Measurements from ENCODE around the gene LUZP1. TPM values are rescaled to one million over a fixed set of nuclear protein-coding genes. Genes with fewer than 3 reads are reported as not detected.

Gene LUZP1
- total RNA-seq, 2 donors from 2014 or later, result 4.6 to 8.0 TPM

DNA sequence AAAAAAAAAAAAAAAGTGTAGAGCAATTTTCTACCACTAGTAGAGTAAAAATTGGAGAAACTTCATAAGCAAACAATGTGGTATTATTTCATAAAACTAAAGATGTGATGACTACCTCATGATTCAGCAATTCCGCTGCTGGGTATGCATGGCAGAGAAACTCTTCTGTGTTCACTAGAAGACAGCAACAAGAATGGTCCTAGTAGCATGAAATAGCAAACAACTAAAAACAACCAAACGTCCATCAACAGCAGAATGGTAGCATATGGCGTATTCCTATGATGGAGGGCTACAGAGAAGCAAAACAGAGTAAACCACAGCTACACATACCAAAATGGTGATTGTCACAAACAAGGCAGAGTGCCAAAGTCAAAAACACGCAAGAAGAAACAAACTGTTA lies 29.7 kb upstream of the LUZP1 start:
- WGBS, 2 donors, result 48 to 56% methylated on average over 4 of the region's 4 CpGs
- no peak for ATAC-seq
- TF ChIP-seq CTCF (IDR thresholded peaks at IDR 0.05) (no peak), POLR2A (IDR thresholded peaks at IDR 0.05) (no peak)
- Histone ChIP-seq H3K36me3 (replicated peaks in 1 of 2; ENCODE audit: insufficient read depth in 1 of 2, low read depth in 2 of 2) (no peaks in the 10 kb centered on the region), H3K4me1 (no peaks in the 10 kb centered on the region), H3K27me3 (no peaks in the 10 kb centered on the region), H3K4me3 (no peak overlapping the region), H3K9me3 (no peaks in the 10 kb centered on the region), H3K27ac (no peak overlapping the region)
- DNase-seq, result no peak
- intact Hi-C loops (cut with DNase I), result no loop called here

DNA sequence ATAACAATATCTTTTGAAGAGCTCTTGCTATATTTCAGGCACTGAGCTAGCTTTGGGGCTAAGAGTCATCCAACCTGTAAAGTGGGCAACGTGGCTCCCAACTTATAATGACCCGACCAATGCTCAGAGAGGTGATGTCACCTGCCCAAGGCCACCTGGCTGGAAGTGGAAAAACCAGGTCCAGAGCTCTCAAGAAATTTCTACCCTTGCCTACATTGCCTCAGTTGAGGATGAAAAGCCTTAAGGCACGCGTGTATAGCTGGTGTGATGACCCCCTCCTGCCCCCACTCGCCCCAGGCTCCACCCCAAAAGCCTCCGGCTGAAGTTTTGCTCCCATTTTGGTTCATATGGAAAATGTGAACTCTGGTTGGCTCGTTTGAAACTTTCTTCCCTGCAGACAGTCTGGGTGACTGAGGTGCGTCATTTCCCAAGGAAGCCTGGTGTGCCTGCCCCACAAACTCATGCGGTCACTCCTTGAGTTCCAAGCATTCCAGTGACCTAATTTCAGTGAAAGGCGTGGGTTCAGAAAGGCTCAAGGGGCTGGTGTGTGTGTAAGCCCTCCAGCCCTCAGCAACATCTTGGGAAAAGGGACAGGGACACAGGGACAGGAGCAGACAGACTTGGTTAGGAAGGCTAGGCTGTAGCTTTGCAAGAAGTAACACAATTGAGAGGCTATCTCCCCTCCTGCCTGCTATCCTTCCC lies 28.1 kb upstream of the LUZP1 start:
- Histone ChIP-seq H3K27ac (no peak overlapping the region), H3K36me3 (replicated peaks in 1 of 2; ENCODE audit: insufficient read depth in 1 of 2, low read depth in 2 of 2) (no peaks in the 10 kb centered on the region), H3K4me3 (no peak overlapping the region), H3K27me3 (no peaks in the 10 kb centered on the region), H3K4me1 (no peaks in the 10 kb centered on the region), H3K9me3 (no peaks in the 10 kb centered on the region)
- WGBS, 2 donors, result 44 to 56% methylated on average over 9 to 10 of the region's 10 CpGs
- TF ChIP-seq POLR2A (IDR thresholded peaks at IDR 0.05), result no peak
- TF ChIP-seq CTCF (IDR thresholded peaks at IDR 0.05), result no peak
- peak in 1 of 4 donors; percentile 24 for DNase-seq
- no peak for ATAC-seq
- intact Hi-C loops (cut with DNase I), result no loop called here

DNA sequence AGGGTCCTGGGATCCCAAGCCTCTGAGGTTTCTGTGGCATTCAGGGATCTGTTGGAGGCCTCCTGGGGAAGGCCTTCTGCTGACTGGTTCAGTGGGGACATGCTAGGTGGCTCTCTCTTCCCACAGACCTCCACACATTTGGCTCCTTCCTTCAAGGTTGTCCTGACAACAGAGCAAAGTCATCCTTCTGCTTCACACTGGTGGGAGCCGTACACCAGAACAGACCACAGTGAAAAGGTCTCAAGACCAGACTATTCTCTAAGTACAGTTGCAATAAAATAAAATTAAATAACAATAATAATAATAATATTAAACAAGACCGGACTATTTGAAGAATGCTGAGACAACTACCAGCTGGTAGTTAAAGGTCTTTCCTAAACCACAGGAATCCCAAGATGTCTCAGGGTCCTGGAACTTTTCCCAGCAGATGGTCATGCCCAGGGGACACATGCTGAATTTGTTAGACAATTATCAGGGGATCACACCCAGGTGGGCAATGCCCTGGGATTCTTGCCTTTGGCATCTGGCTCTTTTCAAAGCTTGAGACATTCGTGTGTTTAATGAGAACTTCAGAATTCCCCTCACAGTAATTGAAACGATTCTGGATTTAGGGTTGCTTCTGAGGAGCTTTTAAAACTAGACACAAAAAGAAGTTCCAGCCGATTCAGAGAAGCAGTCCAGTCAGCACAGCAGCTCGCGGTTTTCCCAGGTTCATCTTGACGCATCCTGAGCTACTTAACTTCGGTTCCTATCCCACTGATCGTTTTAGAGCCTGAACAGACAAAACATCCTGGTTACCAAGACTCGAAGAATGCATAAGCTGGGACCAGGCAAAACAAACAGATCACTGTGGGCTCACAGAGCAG lies 25.7 kb upstream of the LUZP1 start:
- ATAC-seq, result no peak
- Histone ChIP-seq H3K4me1 (no peaks in the 10 kb centered on the region), H3K27ac (no peak overlapping the region), H3K9me3 (no peaks in the 10 kb centered on the region), H3K4me3 (no peak overlapping the region), H3K27me3 (no peaks in the 10 kb centered on the region), H3K36me3 (replicated peaks in 1 of 2; ENCODE audit: insufficient read depth in 1 of 2, low read depth in 2 of 2) (no peaks in the 10 kb centered on the region)
- no peak for TF ChIP-seq CTCF (IDR thresholded peaks at IDR 0.05)
- no peak for TF ChIP-seq POLR2A (IDR thresholded peaks at IDR 0.05)
- intact Hi-C loops (cut with DNase I), result no loop called here
- WGBS, 2 donors, result 55 to 63% methylated on average over 10 to 11 of the region's 11 CpGs
- no peak for DNase-seq

GRCh38 chr1:23193391-23194118 lies 24.9 kb upstream of the LUZP1 start:
- no peak for TF ChIP-seq POLR2A (IDR thresholded peaks at IDR 0.05)
- TF ChIP-seq CTCF (IDR thresholded peaks at IDR 0.05), result no peak
- 83 to 84% methylated on average over 27 of the region's 27 CpGs for WGBS, 2 donors
- ATAC-seq, result no peak
- H3K4me3 ChIP-seq, result no peak overlapping the region
- H3K27ac ChIP-seq, result no peak overlapping the region
- no peaks in the 10 kb centered on the region for H3K4me1 ChIP-seq
- H3K27me3 ChIP-seq, result no peaks in the 10 kb centered on the region
- H3K9me3 ChIP-seq, result no peaks in the 10 kb centered on the region
- intact Hi-C loops (cut with DNase I), result no loop called here
- no peaks in the 10 kb centered on the region for H3K36me3 ChIP-seq (replicated peaks in 1 of 2; ENCODE audit: insufficient read depth in 1 of 2, low read depth in 2 of 2)
- no peak for DNase-seq
